HG03575 (cell line): ENCODE measurements around the gene DDX3Y.

ENCODE experiments used
- ATAC-seq: cut with Tn5 transposase; IDR thresholded peaks from one replicate; pipeline ENCODE4 v1.9.1; 2021; ENCODE audit not compliant: unreplicated experiment, insufficient number of reproducible peaks, low FRiP score; ENCODE audit errors: extremely low read depth

Gene DDX3Y

DNA sequence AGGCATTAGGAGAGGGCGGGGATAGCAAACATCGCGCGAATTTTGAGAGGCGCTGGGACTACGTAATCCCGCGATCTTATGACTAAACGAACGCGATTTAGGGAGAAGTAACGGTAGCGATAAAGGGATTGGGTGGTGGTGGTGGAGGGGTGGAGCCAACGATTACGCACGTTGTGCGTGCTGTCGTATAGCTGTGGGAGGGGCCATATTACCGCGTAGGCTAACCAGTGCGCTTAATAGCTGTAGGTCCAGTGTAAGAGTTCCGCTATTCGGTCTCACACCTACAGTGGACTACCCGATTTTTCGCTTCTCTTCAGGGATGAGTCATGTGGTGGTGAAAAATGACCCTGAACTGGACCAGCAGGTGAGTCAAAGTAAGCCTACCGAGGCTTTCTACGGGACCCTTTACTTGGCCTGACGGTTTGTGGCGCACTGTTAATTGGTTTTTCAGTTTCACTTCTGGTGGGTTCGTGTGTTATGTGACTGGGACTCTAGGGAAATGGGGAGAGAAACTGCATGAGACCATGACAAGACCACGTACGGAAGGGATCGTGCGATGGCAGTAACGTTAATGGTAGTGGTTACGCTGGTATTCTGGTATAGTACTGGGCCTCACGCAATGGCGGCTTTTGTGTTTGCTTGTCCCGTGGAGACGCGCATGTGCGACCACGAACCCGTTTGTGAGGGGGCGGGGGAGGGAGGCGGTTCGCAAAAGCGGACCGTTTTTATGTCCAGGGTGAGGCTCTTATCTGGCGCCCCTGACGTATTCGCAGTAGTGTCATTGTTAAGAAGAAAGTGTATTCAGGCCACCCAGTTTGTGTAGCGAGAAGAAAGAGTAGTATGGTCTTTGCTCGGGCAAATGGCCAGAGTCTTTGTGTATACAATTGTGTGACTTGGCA, at the start of gene DDX3Y:
TSS of gene DDX3Y (plus strand) at position 251 of the 899 bp plus-strand sequence. CDS start at position 320, 69 bp downstream.
- ATAC-seq: no peak

DNA sequence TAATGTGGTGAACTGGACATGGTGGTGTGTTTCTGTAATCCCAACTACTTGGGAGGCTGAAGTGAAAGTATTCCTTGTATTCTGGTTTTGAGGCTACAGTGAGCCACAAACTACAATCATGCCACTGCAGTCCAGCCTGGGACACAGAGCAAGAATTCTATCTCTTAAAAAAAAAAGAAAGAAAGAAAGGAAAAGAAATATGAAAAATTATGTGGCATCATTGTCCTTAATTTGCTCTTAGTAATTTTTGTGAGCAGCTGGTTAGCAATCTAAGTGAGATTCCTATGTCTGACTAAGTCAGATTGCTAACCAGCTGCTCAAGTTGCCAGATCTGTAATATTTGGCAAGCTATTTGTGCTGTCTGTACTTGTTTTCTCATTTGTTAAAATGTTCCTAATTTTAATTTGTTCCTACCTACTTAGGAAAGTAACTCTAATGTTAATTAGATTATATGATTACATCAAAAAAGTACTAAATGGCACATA, 48.8 kb upstream of the DDX3Y start:
- ATAC-seq: no peak

DNA sequence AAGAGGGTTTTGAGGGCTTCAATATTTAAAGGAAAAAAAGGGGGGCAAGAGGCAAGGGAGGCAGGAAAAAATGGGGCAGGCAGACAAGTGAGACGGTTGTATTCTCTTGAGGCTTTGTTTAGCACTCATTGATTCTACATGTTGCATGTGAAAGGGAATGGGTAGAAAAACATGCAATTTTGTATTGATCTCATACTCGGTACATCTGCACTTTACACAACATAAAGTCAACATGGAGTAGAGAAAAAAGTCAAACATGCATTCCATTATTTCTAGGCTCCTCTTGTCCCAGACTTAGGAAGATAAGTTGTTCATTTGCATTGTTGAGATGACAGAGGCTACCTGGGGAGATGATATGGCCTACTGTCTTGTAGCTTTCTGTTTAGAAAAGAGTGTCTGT, 36.7 kb upstream of the DDX3Y start:
- no peak for ATAC-seq

DNA sequence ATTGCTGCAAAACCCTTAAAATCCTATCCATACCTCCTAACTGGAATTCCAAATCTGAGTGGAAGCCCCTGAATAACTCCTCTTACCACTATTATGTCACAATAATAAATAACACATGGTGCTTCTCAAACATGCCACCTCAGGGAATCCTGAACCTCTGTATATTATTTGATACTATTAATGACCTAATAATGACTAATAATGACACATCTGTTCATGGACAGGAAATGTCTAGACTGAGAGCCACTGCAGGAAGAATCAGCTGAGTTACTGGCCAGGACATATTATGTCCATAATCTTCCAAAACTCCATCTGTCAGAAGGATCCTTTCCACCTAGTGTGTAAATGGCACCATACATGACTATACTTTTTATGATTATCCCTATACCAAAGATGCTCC, 7.7 kb upstream of the DDX3Y start:
- no peak for ATAC-seq

DNA sequence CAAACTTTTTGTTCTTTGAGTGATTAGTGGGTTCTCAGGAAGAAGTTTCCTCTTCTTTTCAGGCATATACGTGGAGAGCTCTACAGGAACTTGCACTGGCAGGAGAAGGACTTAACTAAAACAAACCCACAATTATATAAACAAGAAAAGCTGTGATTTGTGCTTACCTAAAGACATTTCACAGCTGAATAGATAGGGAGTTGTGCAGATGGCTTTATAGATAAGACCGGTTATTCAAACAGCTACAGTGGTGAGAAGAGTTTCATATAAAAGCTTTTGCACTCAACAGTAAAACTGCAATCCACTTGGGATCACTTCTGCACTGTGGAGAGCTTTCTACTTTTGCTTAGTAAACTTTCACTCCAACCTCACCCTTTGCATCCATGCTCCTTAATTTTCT, 6.1 kb upstream of the DDX3Y start:
- no peak for ATAC-seq

DNA sequence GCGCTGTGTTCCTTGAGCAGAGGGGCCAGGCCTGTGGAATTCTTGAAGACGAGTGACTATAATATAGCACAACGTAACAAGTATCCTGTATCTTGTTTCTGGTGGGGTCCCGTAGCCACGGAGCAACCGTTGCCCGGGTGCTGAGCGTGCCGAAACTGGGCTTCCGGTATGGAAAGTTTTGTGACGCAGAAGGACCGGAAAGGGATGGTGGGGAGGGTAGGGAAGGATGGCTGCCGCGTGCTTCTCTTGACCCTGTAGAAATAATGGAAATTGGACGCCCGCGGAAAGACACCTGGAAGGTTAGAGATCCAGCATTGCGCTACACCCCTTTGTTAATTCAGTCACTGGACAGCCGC, 827 bp downstream of the DDX3Y start:
- no peak for ATAC-seq

DNA sequence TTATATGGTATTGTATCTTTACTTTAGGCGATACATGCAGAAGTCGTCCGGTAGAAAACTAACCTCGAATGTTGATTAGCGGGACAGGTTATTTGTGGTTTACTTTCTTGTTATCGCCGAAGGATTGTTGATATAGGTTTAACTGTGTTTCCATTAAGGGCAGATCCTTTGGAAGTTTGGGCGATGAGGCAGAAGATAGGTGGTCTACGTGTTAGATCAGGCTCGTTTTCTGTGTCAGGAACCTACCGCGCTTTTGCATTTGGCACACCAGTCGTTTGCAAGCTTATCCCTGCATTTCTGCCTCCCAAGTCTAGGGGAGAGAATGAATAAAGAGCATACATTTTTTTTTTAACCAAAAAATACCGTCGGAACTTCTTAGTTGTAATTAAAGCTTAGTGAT, 1.2 kb downstream of the DDX3Y start:
- ATAC-seq: no peak

DNA sequence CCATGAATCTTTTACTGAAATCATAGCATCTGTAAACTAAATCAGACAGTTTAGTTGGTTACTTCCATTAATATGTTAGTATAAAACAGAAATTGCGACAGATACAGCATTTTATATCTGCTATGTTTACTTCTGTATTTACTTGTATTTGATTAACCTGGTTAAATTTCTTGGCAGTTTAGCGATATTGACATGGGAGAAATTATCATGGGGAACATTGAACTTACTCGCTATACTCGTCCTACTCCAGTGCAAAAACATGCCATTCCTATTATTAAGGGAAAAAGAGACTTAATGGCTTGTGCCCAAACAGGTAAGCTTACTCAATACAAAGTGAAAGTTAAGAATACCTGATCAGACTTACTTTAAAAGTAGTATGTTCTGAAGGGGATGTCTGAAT, 8.9 kb downstream of the DDX3Y start:
- no peak for ATAC-seq

DNA sequence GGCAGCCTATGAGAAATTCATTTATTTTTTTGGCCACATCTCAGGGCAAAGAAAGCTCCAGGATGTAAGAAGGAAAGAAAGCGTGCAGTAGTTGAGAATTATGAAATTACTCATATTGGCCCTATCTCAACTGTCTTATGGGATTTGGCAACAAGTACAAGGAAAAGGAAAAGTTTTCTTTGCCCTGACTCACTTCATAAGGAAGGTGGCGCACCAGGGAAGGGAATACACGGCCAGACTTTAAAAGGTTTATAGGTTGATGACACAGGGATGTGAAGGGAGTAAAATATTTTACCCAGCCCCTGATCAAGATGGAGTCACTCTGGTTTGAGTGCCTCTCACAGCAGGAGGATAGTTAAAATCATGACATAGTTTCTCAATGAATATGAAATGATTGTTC, 23.4 kb downstream of the DDX3Y start:
- no peak for ATAC-seq

DNA sequence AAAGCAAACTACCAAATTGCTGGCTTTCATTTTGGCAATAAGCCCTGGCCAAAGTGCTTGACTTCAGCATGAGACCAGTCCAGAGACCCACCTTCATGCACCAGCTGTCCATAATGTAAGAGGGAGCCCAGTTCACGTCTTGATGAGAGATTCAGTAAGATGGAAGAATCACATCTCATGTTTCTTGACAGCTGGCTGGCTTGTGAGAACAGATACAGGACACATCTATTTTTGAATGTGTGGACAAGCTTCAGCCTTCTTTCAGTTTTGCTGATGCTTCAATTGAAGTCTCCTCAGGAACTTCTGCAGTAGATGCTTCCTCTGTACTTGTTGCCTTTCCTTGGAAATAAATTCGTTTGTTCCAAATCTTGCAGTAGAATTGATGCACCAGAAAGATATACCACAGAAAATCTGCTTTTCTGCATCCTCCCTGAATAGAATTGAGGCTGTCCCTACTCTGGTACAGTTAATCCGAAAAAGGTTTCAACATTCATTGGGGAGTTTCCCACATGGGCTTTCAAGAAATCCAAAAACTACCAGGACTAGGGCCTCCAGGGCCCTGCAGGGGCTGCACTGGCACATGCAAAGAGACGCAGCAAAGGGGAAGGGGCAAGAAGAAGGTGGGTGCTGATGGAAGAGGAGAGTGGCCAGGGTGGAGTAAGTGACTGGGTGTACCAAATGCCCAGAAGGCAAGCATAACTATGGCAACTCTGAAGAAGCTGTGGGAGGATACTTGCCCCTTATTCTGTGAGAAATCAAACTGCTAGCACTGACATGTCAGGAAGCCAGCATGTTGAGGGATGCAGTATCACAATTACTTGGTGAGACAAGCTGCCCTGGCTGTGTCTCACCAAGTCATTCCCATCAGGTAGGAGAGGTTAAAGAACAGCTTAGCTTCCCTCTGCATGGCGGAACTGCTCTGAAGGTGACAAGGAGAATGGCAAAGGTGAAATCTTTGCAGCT, 37.3 kb downstream of the DDX3Y start:
- ATAC-seq: no peak
